GM18873 (cell line): ENCODE measurements around the gene UCP1.
A peak's percentile ranks its signal among the peaks of the same experiment; 100 is the strongest.

Source experiments
- ATAC-seq: cut with Tn5 transposase; IDR thresholded peaks from one replicate; pipeline ENCODE4 v1.9.1; 2021; ENCODE audit warnings: mild to moderate bottlenecking, moderate library complexity, moderate number of reproducible peaks; ENCODE audit not compliant: unreplicated experiment, low FRiP score

The UCP1 gene, protein sequence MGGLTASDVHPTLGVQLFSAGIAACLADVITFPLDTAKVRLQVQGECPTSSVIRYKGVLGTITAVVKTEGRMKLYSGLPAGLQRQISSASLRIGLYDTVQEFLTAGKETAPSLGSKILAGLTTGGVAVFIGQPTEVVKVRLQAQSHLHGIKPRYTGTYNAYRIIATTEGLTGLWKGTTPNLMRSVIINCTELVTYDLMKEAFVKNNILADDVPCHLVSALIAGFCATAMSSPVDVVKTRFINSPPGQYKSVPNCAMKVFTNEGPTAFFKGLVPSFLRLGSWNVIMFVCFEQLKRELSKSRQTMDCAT

DNA sequence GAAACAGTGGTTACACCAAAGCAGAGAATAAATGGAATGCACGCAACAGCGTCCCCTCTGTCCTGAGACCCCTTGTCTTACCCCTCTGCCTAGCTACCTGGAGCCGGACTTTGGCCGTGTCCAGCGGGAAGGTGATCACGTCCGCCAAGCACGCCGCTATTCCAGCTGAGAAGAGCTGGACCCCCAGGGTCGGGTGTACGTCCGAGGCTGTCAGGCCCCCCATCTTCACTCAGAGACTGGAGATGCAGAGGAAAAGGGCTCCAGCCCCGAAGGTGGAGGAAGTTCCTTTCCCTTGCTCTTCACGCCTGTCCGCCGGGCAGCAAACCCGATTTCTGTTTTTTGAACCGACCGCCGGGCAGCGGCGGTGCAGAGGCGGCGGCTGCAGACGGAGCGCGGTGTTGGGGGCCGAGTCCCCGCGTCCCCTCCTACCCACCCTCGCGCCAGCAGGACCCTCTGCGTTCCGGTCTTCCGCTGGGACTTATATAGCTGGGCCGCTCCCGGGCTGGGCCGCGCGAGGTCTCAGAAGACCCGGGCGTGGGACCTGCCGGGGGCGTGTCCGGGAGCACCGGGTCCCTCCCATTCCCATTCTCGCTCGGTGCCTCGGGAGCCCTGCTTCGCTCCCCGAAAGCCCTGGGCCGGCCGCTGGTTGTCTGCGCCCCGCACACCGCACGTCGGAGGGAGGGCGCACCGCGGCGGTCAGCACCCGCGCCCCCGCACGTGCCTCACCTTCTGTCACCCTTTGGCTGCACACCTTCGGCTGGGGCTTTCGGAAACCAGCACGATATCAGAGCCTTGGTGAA is at the start of gene UCP1:
UCP1 (minus strand) TSS at position 455 of the 800 bp plus-strand sequence; CDS start at position 223, 232 bp downstream.
- no peak for ATAC-seq

DNA sequence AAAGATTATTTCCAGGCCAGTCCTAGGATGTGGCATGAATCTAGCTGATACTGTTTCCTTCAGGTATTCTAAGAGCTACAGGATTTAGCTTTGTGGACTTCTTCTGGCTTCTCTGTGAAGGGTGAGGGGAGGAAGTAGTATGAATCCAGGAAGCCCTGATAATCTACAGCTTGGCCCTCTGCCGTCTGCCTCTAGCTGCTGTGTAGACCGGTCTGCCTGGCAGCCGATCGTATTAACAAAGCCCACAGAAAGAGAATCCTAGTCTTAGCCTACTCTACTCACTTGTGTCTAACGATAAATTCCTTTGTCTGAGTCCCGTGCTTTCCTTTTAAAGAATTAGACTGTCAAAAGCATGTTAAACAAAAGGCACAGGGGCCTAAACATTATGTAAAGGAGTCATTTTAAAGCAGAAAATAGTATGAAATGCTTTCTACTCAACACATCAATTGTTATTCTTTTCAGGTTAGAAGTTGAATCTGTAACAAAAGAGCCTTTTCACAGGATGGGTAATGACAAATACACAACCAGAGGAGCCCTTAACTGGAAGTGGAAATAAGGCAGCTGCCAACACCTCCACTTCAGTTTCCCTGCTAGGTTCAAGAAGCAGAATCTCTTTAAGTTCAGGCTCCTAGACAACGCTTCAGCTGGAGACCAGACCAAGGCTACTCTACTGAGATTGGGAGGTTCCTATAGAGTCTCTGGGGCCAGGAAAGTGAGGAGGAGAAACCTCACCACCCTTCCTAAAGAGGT is 48.9 kb upstream of the UCP1 start:
- ATAC-seq = no peak

DNA sequence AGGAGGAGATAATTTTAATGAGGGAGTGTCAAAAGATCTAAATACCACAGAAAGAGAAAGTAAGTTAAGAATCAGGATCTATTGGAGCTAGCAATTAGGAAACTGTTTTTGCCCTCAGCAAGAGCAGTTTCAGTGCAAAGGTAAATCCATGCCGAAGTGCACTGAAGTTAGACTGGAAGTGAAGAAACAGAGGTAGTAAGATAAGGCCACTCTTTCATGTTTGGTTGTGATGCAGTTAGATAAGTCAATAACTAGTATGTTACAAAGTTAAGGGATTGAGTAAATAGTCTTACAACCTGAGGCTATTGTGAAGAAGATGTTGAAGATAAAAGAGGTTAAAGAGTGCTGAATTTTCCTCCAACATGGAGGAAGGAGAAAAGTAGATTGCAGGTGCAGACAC is 46.7 kb upstream of the UCP1 start:
- no peak for ATAC-seq

DNA sequence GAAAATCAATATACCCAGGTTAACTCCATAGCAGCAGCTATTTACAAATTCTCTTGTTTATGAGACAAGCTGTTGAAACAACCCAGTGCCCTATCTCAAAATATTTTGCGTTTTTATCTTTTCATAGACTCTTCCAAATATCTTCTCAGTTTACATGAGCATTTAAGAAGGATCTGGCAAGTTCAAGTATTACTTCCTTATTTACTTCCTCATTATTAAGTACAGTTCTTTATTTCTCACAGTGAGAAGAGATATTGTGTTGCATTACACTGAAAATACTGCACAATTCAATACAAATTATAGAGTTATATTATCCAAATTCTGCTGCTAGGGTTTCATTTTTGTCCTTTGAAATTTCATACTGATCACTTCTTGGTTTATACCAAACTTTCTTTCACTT is 43.6 kb upstream of the UCP1 start:
- no peak for ATAC-seq

DNA sequence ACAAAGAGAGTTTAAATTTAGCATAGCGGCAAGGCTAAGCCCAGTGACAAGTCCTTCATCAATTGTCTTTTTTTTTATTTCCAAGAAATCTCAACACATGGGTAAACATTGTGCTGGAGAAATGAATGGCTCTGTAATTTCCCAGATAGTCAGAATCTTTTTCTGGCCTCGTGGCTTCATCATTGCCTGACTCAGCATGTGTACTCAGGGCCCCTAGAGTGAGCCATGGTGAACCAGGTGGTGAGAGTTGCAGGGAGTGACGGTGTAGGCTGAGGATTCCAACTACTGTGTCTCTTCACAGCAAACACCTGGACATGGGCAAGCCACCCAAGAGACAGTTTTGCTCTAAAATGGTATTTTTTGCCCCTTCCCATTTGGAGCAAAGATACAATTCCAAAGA is 43.1 kb upstream of the UCP1 start:
- ATAC-seq = no peak

DNA sequence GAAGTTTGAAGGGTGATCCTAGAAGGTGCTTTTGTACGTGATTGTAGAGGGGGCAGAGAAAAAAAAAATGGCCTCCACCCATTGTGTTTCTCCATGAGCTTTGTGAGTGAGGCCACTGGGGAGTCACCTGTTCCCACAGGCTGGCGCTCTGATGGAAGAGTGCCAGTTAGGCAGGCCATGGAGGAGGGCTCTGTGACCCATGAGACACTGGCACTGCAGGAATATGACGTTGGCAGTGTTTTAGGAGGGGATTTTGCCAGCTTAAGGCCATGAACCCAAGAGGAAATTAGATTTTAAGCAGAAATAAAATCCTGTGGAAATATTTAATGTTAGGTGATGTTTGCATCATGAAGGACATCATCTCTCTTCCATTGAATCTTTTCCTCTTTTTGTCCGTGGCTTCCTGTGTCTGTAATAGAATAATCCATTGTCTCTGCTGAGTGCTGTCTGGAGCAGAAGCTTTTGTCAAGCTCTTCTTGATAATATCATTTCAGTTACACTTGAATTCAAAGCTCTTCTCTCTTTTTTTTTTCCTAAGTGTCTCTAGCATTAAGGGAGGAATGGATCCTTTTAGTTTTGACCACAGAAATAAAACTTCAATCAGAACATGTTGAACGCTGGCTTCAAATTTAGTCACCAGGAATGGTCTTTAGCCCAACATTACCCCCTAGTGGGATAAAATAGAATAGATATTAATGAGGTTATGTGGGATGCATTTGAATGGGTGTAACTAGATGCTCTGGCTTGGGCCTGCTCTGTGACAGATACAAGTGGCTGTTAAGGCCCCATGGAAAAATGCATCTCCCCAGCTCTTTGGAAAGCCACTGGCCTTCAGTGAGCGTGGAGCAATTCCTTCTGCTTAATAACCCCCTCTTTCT is 41.0 kb upstream of the UCP1 start:
- ATAC-seq = peak; percentile 79

DNA sequence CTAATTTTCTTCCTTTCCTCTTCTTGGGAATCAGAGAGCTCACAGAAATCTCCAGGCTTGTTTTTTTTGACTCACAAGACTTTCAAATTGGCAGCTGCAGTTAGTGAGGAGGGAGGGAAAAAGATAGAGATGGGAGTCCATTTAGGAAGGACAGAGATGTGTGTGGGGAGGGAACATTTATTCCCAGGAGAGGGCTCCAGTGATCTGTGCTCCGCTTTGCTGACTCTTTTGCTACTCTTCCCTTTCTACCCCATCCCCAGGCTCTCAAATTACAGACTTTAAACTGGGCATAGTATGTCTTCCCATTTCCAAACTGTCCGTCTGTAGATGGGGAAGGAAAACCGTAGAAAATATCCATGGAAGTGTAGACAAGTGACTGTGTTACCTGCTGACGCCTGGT is 39.1 kb upstream of the UCP1 start:
- no peak for ATAC-seq

DNA sequence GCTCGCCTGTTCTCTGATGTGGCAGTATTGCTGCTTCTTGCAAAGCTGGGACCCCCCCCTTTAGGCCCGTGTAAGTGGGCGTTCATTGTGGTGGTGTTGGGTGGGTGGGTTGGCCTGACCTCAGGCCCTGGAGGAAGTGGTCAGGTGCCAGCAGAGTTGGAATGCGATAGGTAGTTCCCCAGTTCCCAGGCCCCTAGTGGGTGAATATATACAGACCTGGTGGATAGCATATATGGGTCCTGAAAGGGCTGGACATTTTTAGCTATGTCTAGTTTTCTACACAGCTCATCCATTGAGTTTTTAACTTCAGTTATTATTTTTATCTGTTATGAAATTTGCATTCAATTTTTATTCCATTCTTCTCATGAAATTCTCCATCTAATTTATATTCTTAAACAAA is 35.8 kb upstream of the UCP1 start:
- ATAC-seq = no peak

DNA sequence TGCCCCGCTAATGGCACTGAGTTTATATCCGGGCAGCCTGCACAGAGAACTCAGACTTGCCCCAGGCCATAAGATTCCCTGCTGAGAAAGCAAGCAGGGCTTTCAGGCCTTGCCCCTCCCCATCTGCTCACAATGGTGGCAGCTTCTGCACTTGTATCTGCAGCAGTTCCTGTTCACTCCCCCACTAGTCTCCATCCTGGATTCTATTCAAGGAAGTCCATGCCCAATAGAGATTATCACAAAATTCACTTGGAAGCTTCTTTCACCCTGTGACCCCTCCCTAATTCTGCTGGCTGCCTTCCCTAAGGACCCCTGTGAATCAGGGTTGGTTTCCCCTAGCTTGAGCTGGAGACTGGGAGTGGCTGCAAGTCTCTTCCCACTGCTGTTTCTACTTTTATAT is 34.5 kb upstream of the UCP1 start:
- no peak for ATAC-seq

DNA sequence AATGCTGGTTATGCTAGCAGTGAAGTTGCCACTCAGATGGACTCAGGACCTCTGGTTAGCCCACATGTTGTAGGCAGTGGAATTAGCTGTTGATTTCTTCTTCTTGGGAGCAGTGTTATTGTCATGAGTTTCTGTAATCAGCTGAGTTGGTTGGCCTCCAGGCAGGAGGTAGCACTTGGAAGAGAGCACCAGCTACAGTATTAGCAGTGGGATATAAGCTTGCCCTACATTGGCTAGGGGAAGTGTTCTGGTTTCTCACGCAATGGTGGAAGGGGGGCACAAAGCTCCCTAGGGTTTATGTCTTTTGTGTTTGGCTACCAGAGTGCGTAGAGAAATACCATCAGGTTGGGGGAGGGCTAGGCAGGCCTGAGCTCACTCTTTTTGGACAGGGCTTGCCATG is 34.0 kb upstream of the UCP1 start:
- ATAC-seq = no peak

DNA sequence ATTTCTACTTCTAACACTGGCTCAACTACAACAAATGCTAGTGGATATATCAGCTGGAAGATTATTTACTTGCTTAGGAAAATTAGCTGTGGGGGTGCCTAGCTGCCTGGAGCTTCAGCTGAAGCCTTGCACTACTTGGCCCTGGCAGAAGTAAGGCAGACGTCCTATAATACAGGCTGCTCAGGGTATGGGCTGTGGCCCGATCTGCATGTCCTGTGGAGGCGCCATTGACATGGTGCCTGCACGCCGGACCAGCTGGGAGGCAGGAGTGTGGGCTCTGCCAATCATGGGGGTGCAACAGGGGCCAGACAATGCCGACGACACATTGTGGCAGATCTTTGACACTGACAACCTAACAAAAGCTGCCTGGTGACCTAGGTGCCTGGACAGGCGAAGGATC is 31.6 kb upstream of the UCP1 start:
- ATAC-seq = no peak

DNA sequence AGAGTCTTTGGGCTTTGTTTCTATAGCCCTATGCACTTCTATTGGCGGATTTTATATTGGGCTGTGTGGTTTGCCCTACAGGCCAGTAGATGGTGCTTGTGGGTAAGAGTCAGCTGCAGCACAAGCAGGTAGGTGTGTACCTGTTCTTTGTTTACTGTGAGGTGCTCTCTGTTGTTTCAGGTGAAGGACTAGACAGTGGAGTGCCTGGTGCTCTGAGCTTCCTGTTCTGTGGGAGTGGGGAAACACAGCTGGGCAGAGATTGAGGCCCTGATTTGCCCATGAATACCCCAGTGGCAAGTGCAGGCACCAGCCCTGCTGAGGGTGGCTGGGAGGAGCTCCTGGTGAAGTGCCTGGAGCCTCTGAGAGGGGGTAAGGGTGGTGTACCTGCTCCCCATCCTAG is 26.3 kb upstream of the UCP1 start:
- ATAC-seq = no peak

DNA sequence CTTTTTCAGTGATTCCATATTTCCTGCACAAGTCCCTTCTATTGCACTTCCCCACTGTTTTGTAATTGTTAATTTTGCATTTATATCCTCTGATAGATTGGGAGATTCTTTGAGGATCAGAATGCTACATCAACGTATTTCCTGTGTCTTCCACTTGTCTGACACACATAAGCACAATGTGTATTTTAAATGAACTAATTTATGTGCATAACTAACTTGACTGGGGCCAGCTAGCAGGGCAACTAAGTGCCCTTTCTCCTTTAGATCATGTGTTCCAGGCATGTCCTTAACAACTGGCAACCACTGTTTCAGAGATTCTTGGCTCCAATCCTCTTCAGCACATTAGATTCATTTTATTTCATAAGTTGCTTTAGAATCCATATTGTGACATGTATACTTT is 15.7 kb upstream of the UCP1 start:
- ATAC-seq = no peak

DNA sequence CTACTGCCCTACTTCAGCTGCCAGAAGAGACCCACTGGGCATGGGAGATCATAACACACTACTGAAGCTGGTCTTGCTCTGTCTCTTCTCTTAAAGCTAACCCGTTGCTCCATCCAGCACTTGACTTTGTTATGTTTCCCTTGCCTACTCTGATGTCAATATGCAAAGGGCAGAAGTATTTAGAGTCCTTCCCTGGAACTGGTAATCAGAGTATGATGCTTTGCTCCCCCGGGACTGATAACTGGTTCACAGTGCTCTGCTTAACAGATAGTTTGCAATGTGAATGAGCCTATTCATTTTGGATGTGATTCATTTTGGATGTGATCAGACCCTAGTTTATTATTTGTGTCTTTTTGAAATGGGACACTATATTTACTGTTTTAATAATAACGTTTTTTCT is 12.3 kb upstream of the UCP1 start:
- ATAC-seq = no peak

DNA sequence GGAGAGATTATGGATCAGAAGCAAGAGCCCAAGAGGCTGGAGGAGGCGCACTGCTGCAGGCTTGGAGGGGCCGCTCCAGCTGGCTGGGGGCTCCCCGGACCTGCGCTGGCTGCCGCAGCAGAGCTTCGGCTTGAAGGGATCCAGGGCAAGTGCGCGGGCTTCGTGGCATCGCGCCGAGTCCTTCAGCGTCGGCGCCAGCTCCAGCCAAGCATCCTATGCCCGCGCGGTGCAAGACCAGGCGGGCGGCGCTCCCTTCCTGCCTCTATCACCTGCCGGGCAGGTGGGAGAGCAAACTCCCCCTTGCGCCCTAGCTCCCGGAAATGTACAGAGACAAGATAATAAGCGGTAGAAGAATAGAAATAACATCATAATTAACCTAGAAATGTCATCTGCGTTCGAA is 10.5 kb upstream of the UCP1 start:
- no peak for ATAC-seq

DNA sequence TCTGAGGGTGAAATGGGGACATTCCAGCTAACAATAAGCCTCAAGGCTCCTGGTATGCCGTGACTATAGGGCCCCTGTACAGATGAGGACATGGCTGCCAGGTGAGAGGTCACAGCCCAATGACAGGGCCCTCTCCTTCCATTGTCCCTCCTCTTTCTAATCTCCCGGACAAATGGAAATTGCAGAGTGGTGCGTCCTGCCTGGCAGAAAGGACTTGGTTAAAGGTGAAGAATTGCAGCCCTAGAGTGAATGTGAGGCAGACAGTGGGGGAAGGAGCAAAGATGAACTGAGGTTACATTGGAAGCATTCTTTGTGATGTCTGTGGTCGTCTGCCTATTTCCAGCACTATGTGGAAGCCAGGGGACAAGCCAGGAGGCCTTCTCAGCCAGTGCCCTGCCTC is 6.7 kb upstream of the UCP1 start:
- no peak for ATAC-seq

DNA sequence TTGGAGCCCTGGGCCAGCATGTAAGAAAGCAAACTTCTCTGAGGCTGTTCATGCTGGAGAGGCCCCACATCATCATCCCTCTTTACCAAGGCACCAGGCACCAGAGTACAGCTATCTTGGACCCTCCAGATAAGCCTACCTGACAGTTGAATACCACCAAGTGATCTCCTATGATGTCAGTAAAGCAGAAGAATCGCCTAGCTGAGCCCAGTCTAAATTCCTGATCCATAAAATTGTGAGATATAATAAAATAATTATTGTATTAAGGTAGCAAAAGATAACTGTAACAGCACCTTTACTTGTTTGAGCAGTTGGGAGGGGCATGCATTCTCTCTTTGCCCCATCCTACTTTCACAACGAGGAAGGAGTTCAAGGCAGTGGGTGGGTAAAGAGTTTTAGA is 2.9 kb upstream of the UCP1 start:
- ATAC-seq = no peak

DNA sequence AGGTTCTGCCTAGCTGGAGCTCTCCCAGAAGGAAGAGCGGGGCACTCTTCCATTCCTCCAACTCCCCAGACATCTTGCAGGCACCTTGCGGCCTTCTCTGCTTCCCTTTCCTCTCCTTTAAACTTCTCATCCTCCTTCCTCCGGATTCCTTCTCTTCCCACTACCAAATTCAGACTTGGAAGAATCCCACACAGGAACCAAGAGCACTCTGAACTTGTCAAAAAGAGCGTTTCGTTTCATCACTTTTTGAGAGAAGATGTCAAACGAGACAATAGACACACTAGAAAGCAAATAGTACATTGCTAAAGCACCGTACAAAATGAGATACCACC is 512 bp upstream of the UCP1 start:
- ATAC-seq = no peak

DNA sequence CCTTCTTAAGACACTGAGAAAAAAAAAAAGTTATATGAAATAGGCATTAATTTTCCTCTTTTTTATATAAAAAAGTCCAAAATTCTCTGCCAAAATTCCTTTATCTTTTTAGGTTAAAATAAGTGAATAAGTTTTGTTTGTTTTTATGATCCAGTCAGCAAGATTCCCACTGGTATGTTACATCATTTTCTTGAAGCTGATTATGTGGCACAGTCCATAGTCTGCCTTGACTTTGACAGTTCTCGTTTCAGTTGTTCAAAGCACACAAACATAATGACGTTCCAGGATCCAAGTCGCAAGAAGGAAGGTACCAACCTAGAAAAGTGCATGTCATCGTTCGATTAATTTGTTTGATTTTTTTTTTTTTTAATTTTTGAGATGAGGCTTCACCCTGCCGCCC is 9.1 kb downstream of the UCP1 start:
- ATAC-seq = no peak

DNA sequence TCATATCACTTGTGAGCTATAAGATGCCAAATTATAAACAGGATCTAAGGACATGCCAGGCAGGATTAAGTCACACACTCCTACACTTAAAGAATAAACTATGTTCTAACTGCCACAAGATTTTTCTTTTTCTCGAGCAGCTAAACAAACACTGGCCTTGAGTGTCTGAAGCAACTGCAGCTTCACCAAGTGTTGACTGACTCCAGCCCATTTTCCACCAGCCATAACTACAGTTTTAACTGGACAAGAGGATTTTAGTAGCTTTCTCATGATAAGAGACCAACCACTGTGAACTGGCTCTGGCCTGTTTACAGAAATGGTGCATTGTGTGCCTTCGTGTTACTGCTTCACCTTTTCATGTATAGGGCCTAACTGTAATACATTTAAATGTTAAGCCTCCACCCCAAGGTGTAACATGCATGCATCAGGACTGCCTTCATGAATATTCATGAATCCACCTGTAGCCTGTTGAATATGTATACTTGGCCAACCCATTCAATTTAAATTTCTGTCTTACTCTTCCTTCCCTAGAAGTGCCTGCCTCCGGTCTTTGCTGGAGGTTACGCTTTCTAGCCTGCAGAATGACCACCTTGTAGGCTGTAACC is 10.8 kb downstream of the UCP1 start:
- no peak for ATAC-seq
